Stimulated activated CD4-positive, alpha-beta T cell treated with anti-CD3 and anti-CD28 coated beads, TNF-alpha, amount 100 ng/mL, for 4 hours (primary cell): Measurements from ENCODE around the gene RBM20.

ENCODE experiments used
- DNase-seq, 3 experiments: peaks; one replicate each; pipeline ENCODE4 v3.0.0-alpha.2; 2020; ENCODE audit warnings: low read depth in 3 of 3

Gene RBM20

DNA sequence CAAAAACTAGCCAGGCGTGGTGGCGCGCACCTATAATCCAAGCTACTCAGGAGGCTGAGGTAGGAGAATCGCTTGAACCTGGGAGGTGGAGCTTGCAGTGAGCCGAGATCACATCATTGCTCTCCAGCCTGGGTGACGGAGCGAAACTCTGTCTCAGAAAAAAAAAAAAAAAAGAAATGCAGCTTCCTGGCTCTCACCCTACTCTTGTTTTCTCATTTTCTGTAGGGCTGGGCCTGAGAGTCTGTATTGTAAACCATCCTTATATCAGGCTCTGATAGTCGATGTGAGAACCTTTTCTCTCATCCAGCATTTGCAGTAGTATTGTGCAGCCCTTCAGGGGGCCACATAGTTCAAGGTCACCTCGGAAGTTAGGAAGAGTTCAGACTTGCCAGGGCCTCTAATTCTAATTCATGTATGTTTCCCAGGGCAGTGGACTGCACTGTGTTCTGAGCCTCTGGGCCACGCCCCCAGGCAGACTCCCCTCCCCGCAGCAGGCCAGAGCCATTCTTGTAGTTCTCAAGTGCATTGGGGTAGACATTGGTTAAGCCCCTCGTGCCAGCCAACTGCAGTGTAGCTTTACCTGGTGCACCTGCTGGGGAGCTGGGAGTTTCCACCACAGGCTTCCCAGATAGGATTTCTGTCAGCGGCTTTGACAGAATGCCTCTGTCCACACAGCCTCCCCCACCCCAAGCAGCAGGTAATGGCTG, 189.3 kb downstream of the RBM20 start:
- DNase-seq = no peak

DNA sequence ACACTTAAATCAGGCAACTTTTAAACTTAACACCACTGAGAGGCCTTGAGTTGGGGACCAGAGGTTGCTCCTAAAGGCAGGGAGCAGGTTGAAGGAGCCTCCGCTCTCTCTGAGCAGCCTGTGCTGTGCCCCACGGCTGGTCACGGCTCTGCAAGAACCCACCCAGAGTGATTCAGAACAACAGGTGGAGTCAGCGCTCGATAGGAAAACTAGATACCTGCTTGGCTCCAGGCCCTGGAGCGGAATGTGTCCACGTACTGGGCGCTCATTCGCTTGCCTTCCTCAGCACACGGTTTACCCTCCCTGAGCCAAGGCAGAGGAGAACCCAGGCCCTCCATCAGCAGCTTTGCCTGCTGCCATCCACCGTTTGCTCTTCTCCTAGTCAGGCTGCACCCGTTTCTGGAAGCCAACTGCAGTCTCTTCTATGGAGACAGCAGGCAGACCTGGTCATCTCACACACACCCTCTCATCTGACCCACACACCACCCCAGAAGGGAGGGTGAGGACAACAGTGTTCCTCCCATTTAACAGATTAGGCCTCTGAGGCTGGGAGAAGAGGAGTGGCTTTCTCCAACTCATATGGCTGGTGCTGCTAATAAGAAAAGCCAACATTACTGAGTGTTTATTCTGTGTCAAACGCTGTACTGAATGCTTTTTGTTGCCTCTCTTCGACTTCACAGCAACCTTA, 189.9 kb downstream of the RBM20 start:
- no peak for DNase-seq

- DNase-seq = no peak
Measured at GRCh38 chr10:110834629-110835301, 190.6 kb downstream of the RBM20 start.

DNA sequence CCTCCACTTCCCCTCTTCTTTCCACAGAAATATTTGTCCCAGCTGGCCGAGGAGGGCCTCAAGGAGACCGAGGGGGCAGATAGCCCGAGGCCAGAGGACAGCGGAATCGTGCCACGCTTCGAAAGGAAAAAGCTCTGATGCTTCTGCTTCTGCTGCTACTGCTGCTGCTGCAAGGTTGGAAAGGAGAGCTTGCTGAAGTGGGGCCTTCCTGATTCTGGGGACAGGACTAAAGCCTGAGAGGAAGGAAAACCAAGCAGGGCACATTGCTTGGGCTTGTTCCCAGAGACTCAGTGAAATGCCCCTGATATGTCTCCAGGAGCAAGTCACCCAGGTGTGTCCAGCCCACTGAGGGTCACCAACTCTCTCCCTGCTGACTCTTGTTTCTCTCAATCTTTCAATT, 191.7 kb downstream of the RBM20 start:
- no peak for DNase-seq

- DNase-seq = no peak
Measured at GRCh38 chr10:110836706-110837105, 192.6 kb downstream of the RBM20 start.

- DNase-seq = no peak
Measured at GRCh38 chr10:110837418-110838171, 193.5 kb downstream of the RBM20 start.

- no peak for DNase-seq
Measured at GRCh38 chr10:110840225-110840922, 196.2 kb downstream of the RBM20 start.

GRCh38 chr10:110840923-110841428, 196.8 kb downstream of the RBM20 start:
- no peak for DNase-seq

- DNase-seq = no peak
Measured at GRCh38 chr10:110841767-110842267, 197.7 kb downstream of the RBM20 start.

GRCh38 chr10:110842326-110842904, 198.3 kb downstream of the RBM20 start:
- DNase-seq = no peak

DNA sequence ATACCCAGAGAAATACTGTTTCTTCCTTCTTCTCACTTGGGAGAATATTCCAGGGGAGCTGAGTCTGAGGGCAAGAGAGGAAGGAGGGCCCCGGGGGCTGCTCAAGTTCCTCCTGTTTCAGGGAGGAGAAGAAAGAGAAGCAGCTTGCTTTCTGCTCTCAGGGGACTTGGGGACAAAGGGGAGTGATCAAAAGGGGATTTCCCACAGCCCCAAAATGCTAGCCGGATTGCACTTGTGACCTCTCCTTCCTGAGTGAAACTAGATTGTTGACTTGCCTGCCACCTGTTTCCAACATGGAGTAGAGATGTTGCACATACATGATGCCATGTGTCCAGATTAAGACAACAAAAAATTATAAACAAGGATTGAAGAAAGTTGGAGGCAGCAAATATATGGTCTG, 198.9 kb downstream of the RBM20 start:
- no peak for DNase-seq

DNA sequence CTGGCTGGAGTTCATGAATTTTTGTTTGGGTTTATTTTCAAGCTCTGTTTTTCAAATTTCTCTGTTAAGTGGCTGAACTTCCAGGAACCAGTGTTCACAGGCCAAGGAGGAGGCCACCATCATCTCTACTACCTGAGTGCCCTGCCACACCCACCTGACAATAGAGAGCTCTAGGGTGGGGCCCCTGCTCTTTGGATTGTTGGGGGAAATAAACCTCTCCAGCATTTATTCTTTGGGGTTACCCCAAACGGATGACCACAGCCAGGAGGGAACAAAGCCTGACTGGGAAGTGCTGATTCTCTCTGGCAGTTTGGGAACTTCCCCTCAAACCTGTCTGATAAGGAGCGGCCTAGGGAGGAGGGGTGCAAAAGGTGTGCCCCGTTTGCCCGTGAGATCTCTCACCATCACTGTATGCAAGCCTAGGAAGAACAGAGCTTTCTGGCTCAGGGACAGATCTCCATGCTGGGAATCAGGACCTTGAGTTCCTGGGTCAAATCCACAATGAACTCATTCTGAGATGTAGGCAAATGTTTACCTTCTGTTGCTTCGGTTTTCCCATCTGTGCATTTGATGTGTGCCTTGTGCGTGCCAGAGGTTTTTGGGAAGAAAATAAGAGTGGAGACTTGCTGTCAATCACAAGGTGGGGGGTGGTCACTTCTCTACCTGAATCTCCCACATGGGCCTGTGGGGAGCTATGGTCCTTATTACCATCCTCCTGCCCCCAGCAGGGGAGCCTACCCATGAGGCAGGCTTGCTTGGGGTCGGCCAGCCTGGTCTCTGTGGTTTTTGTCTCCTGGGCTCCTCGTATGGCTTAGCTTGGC, 199.9 kb downstream of the RBM20 start:
- DNase-seq = no peak

DNA sequence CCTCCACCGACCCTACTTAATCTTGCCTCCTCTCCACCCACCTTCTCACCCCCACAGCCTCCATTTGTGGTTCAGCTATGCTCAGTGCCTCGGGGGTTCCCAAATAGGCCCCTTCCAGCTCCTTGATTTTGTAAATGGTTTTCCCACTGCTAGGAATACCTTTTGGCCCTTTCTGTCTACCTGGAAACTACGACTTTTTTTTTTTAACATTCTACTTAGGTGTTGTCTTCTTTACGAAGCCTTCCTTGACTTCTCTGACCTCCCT, 200.4 kb downstream of the RBM20 start:
- no peak for DNase-seq

DNA sequence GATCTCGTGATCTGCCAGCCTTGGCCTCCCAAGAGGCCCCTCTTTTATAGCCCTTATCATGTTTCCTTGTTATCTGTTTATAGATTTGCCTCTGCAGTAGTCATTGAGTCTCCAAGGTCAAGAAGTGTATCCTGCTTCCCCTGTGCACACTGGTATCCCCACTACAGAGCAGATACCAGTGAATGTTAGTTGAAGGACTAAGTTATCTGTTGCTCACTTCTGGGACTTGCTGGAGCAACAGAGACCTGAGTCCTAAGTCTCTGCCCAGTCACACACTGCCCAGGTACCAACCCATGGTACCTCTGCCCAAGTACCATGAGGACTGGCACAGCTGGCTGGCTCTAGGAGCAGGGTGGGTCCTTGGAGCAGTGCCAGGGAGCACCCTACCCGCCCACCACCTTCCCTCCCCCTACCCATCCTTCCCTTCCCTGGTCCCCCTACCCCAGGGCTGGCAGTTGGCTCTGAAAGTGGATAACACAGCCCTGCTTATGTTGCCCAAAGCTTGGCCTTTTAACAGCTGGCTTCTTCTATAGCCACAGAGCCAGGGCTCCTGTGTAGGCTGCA, 201.1 kb downstream of the RBM20 start:
- no peak for DNase-seq

DNA sequence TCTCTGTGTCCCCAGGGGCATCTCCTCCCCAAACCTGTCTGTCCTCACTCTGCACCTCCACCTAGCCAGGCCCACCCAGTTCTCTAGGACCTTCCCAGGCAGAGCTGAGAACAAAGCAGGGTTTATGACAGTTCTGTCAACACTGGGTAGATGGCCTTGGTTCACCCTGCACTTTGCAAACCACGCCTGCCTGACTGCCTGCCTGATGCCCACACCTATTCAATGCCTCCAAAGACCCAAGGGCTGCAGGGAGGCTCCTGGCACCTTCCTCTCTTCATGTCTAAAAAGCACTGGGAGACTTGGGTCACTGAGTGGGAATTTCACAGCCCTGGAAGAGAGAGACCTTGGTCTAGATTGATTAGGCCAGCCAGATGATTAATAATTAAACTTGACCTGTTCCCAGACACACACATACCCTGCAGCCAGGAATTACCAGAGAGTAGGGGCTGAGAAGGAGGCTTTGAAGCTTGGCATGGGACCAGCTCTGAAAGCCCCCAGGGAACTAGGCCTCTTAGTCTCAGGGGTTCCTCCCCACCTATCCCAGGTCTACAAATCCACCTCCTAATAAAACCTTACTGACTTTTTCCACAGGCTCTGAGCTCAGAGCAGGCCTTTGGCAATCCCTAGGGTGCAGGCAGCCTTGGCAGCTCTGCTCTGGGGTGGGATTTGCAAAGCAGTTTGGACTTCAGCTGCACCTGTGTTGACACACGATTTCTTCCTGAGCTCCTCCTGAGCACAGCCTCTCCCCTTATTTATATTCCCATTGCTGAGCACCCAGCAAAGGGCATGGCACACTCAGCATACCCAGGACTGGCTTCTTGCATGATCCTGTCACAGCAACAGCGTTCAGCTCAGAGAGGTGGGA, 201.9 kb downstream of the RBM20 start:
- no peak for DNase-seq

GRCh38 chr10:110847374-110847773, 203.2 kb downstream of the RBM20 start:
- no peak for DNase-seq

DNA sequence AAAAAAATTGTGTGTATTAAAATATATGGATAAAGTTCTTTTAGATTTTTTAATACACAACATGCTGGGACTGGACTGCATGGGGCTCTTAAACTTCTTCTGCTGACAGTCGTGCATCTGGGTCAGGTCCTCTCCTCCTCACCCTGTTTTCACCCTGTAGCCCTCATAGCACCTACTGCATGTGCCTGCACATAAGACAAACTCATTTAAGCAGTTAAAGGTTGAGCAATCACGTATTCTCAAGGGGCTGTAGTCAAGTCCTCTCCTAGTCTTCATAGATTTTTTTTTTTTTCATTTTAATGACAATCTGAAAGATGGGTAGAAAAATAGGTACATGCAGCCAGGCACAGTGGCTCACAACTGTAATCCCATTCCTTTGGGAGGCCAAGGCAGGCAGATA, 204.0 kb downstream of the RBM20 start:
- DNase-seq = no peak

GRCh38 chr10:110850099-110850498, 206.0 kb downstream of the RBM20 start:
- DNase-seq = no peak

- DNase-seq = no peak
Measured at GRCh38 chr10:110851020-110851612, 207.0 kb downstream of the RBM20 start.
